OCI-LY1 (cell line): ENCODE results near the gene LRFN3.

Source experiments
- EZH2 ChIP-seq: fragments of 200-600 bp; sonication (generic), shearing (Covaris generic); IDR thresholded peaks from 2 replicates; pipeline ENCODE4 v1.8.0; 2017; ENCODE audit warnings: borderline replicate concordance, mixed run types, mild to moderate bottlenecking, antibody characterized with exemption, low read length, moderate library complexity, mixed read lengths
- TF ChIP-seq, protein P1 (sequence below): fragments of 200-600 bp; sonication (generic), shearing (Covaris generic); IDR thresholded peaks from 2 replicates; pipeline ENCODE4 v1.5.1; 2017; ENCODE audit warnings: mild to moderate bottlenecking, antibody characterized with exemption, low read length, moderate library complexity, mixed read lengths

DNA sequence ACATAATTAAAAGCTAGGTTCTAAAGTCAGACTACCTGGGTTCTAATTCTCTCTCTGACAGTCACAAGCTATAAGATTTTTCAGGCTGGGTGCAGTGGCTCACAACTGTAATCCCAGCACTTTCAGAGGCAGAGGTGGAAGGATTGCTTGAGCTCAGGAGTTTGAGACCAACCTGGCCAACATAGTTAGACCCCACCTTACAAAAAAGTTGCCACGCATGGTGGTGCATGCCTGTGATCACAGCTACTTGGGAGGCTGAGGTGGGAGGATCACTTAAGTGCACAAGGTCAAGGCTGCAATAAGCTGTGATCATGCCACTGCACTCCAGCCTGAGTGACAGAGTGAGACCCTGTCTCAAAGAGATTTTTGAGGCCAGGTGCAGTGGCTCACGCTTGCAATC, 41.8 kb upstream of the LRFN3 start:
- TF ChIP-seq, protein P1, sequence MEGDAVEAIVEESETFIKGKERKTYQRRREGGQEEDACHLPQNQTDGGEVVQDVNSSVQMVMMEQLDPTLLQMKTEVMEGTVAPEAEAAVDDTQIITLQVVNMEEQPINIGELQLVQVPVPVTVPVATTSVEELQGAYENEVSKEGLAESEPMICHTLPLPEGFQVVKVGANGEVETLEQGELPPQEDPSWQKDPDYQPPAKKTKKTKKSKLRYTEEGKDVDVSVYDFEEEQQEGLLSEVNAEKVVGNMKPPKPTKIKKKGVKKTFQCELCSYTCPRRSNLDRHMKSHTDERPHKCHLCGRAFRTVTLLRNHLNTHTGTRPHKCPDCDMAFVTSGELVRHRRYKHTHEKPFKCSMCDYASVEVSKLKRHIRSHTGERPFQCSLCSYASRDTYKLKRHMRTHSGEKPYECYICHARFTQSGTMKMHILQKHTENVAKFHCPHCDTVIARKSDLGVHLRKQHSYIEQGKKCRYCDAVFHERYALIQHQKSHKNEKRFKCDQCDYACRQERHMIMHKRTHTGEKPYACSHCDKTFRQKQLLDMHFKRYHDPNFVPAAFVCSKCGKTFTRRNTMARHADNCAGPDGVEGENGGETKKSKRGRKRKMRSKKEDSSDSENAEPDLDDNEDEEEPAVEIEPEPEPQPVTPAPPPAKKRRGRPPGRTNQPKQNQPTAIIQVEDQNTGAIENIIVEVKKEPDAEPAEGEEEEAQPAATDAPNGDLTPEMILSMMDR = no peak
- TF ChIP-seq EZH2 = no peak
